T1000 (cell line): ENCODE data around the gene FUT7.
A peak's percentile ranks its signal among the peaks of the same experiment; 100 is the strongest.

Experiments used
- DNase-seq: peaks from one replicate; lab custom pipeline; 2025; ENCODE audit warnings: mixed read lengths; lab: John Stamatoyannopoulos, UW

The FUT7 gene

GRCh38 chr9:137031904-137032640 is at the start of gene FUT7:
TSS of gene FUT7 (minus strand) at chr9:137032088. CDS start at chr9:137031991, 97 bp downstream.
- DNase-seq = no peak

- no peak for DNase-seq
Observed at GRCh38 chr9:137080260-137081122, 48.6 kb upstream of the FUT7 start.

- no peak for DNase-seq
Observed at GRCh38 chr9:137079401-137079787, 47.5 kb upstream of the FUT7 start.

GRCh38 chr9:137078701-137079400 is 47.0 kb upstream of the FUT7 start:
- no peak for DNase-seq

GRCh38 chr9:137077758-137078693 is 46.1 kb upstream of the FUT7 start:
- DNase-seq = no peak

GRCh38 chr9:137077010-137077747 is 45.3 kb upstream of the FUT7 start, which contains the start of gene UAP1L1:
TSS of gene UAP1L1 (plus strand) at chr9:137077517. CDS start at chr9:137077533, 16 bp downstream.
- DNase-seq = peak; percentile 18

GRCh38 chr9:137076636-137077009 is 44.7 kb upstream of the FUT7 start:
- no peak for DNase-seq

- no peak for DNase-seq
Observed at GRCh38 chr9:137075275-137075775, 43.4 kb upstream of the FUT7 start.

GRCh38 chr9:137074657-137075274 is 42.9 kb upstream of the FUT7 start:
- DNase-seq = no peak

- DNase-seq = no peak
Observed at GRCh38 chr9:137073992-137074399, 42.1 kb upstream of the FUT7 start.

- DNase-seq = no peak
Observed at GRCh38 chr9:137071282-137071681, 39.4 kb upstream of the FUT7 start.

- no peak for DNase-seq
Observed at GRCh38 chr9:137070906-137071275, 39.0 kb upstream of the FUT7 start.

- peak; percentile 65 for DNase-seq
Observed at GRCh38 chr9:137070201-137070905, 38.5 kb upstream of the FUT7 start, which contains the start of gene SAPCD2. TSS of gene SAPCD2 (minus strand) at chr9:137070557. CDS start at chr9:137070460, 97 bp downstream.

GRCh38 chr9:137069508-137070091 is 37.7 kb upstream of the FUT7 start:
- DNase-seq = no peak

GRCh38 chr9:137068539-137069507 is 36.9 kb upstream of the FUT7 start:
- DNase-seq = no peak

- peak; percentile 53 for DNase-seq
Observed at GRCh38 chr9:137067860-137068538, 36.1 kb upstream of the FUT7 start.
